HepG2 (cell line): ENCODE measurements around the gene ZNF157. TPM values are rescaled to one million over a fixed set of nuclear protein-coding genes. Genes with fewer than 3 reads are reported as not detected.

Experiments
- ATAC-seq: fragments of 200-7000 bp; cut with Tn5 transposase; 3 replicates; pipeline ENCODE4 v1.9.1; 2020; ENCODE audit warnings: mild to moderate bottlenecking, moderate library complexity
- BruUV-seq: library from RNA; stranded (reverse); fragments of 400-500 nt; replicated peaks from 2 replicates; lab custom pipeline; 2021; lab: Mats Ljungman, UMichigan
- CTCF ChIA-PET: fragments of 300-600 bp; formaldehyde crosslinking; extraction: SDS; loops from one replicate; lab custom pipeline; 2021; ENCODE audit warnings: low total read pairs, inconsistent platforms, low intra/inter-chr PET ratio; lab: Yijun Ruan, JAX
- POLR2A ChIA-PET: fragments of 350-600 bp; sonication (Branson Sonifier 250); formaldehyde crosslinking; loops from one replicate; lab custom pipeline; 2020; ENCODE audit warnings: antibody characterized with exemption, inconsistent platforms; lab: Yijun Ruan, JAX
- DNase-seq: peaks from one replicate; pipeline ENCODE4 v3.0.0-alpha.2; 2015; ENCODE audit warnings: low spot score
- FAIRE-seq: peaks from 3 replicates; lab custom pipeline; 2011; peaks lifted over from hg19 to GRCh38; lab: Jason Lieb, UNC
- H2AFZ ChIP-seq: one replicate; pipeline ENCODE4 v1.6.1; 2011; ENCODE audit warnings: low read length, inconsistent platforms
- H3K27ac ChIP-seq: fragments of 300-600 bp; 3 replicates; pipeline ENCODE4 v1.8.0; 2011; ENCODE audit warnings: mixed run types, mild to moderate bottlenecking, mixed read lengths, low read length, inconsistent platforms; ENCODE audit not compliant: insufficient read depth; ENCODE audit errors: extremely low read length
- H3K27me3 ChIP-seq, 2 experiments: fragments of 200-600 bp in 1 of 2; 2 replicates in 1 of 2; 3 replicates in 1 of 2; pipeline versions ENCODE4 v1.6.0 to v1.8.0; 2011; ENCODE audit warnings: low read length in 2 of 2, mild to moderate bottlenecking in 2 of 2, moderate library complexity in 2 of 2, inconsistent platforms in 1 of 2; ENCODE audit not compliant: insufficient read depth in 2 of 2, control insufficient read depth in 1 of 2
- H3K36me3 ChIP-seq, 2 experiments: fragments of 200-600 bp in 1 of 2; replicated peaks in 1 of 2; 2 replicates in 1 of 2; 3 replicates in 1 of 2; pipeline versions ENCODE4 v1.5.1 to v1.8.0; 2011; ENCODE audit warnings: low read length in 2 of 2, inconsistent platforms in 1 of 2; ENCODE audit not compliant: insufficient read depth in 2 of 2, control insufficient read depth in 1 of 2
- H3K4me1 ChIP-seq: 2 replicates; pipeline ENCODE4 v1.5.1; 2012; ENCODE audit warnings: low read length, inconsistent platforms; ENCODE audit not compliant: insufficient read depth
- H3K4me2 ChIP-seq: 2 replicates; pipeline ENCODE4 v1.6.0; 2011; ENCODE audit warnings: low read depth, low read length, inconsistent platforms
- H3K4me3 ChIP-seq, 3 experiments: fragments of 200-600 bp in 1 of 3; sonication (generic), shearing (Covaris generic) in 1 of 3; replicated peaks in 1 of 3; 2 replicates each; pipeline ENCODE4 v1.5.1; 2011 to 2016; ENCODE audit warnings: low read length in 3 of 3, inconsistent platforms in 2 of 3, low read depth in 2 of 3, mild to moderate bottlenecking in 2 of 3, control low read depth in 1 of 3, mixed read lengths in 1 of 3; ENCODE audit not compliant: insufficient read depth in 1 of 3
- H3K79me2 ChIP-seq: one replicate; pipeline ENCODE4 v1.6.1; 2011; ENCODE audit warnings: low read length, inconsistent platforms; ENCODE audit not compliant: insufficient read depth
- H3K9ac ChIP-seq: 2 replicates; pipeline ENCODE4 v1.6.0; 2011; ENCODE audit warnings: mild to moderate bottlenecking, low read depth, low read length, inconsistent platforms; ENCODE audit not compliant: insufficient read depth
- H3K9me3 ChIP-seq: 2 replicates; pipeline ENCODE4 v1.5.1; 2012; ENCODE audit warnings: mild to moderate bottlenecking, low read length
- H4K20me1 ChIP-seq: 2 replicates; pipeline ENCODE4 v1.6.0; 2011; ENCODE audit warnings: inconsistent platforms, mild to moderate bottlenecking, low read length, moderate library complexity; ENCODE audit not compliant: insufficient read depth
- CREB1 ChIP-seq, 2 experiments: fragments of 450-650 bp in 1 of 2; IDR thresholded peaks; 2 replicates each; pipeline ENCODE4 v1.6.1; 2016 to 2017; ENCODE audit warnings: control low read depth in 1 of 2, mild to moderate bottlenecking in 1 of 2, missing compliant biosample characterization in 1 of 2, missing genetic modification characterization in 1 of 2
- HNF4A ChIP-seq: sonication (generic); formaldehyde crosslinking; IDR thresholded peaks from 2 replicates; pipeline ENCODE4 v1.4.0; 2020; ENCODE audit warnings: missing genetic modification reagents
- IRF2 ChIP-seq: IDR thresholded peaks from 2 replicates; pipeline ENCODE4 v1.6.1; 2018; ENCODE audit warnings: missing genetic modification reagents, missing compliant biosample characterization
- JDP2 ChIP-seq: sonication (generic); formaldehyde crosslinking; IDR thresholded peaks from 2 replicates; pipeline ENCODE4 v1.8.1; 2022; ENCODE audit warnings: missing genetic modification reagents, borderline replicate concordance
- MEF2D ChIP-seq: sonication (generic); formaldehyde crosslinking; IDR thresholded peaks from 2 replicates; pipeline ENCODE4 v1.5.1; 2020; ENCODE audit warnings: mild to moderate bottlenecking, missing genetic modification reagents
- MTA1 ChIP-seq: sonication (generic); formaldehyde crosslinking; IDR thresholded peaks from 2 replicates; pipeline ENCODE4 v1.4.0; 2020; ENCODE audit warnings: missing genetic modification reagents, mild to moderate bottlenecking, borderline replicate concordance
- PHF21A ChIP-seq: sonication (generic); formaldehyde crosslinking; IDR thresholded peaks from 2 replicates; pipeline ENCODE4 v1.5.0; 2020; ENCODE audit warnings: mild to moderate bottlenecking, missing genetic modification reagents
- RFX5 ChIP-seq: IDR thresholded peaks from 2 replicates; pipeline ENCODE4 v1.6.1; 2011; ENCODE audit warnings: low read depth, low read length, improper control_type of control experiment
- RFXANK ChIP-seq: IDR thresholded peaks from 2 replicates; pipeline ENCODE4 v1.6.1; 2016
- RFXAP ChIP-seq: sonication (generic); formaldehyde crosslinking; IDR thresholded peaks from 2 replicates; pipeline ENCODE4 v1.4.0; 2020; ENCODE audit warnings: missing genetic modification reagents, borderline replicate concordance
- STAG1 ChIP-seq: sonication (generic); formaldehyde crosslinking; IDR thresholded peaks from 2 replicates; pipeline ENCODE4 v1.4.0; 2020; ENCODE audit warnings: missing genetic modification reagents
- TRIM22 ChIP-seq: fragments of 450-650 bp; IDR thresholded peaks from 2 replicates; pipeline ENCODE4 v1.6.1; 2017
- ZBTB7A ChIP-seq: sonication (generic); formaldehyde crosslinking; IDR thresholded peaks from 2 replicates; pipeline ENCODE4 v1.8.0; 2022; ENCODE audit warnings: mild to moderate bottlenecking, missing genetic modification reagents
- ZFP37 ChIP-seq: sonication (generic); formaldehyde crosslinking; IDR thresholded peaks from 2 replicates; pipeline ENCODE4 v1.4.0; 2020; ENCODE audit warnings: missing genetic modification reagents, borderline replicate concordance
- ZNF512B ChIP-seq: sonication (generic); formaldehyde crosslinking; IDR thresholded peaks from 2 replicates; pipeline ENCODE4 v1.5.1; 2020; ENCODE audit warnings: missing genetic modification reagents, mild to moderate bottlenecking, borderline replicate concordance
- WGBS: methylation state at CpG from one replicate; pipeline ENCODE4 v1.1.6; 2017; ENCODE audit warnings: low lambda C conversion rate; 5-methylcytosine and 5-hydroxymethylcytosine counted together
- in situ Hi-C: cut with HindIII; loops from 2 replicates; pipeline ENCODE4 v1.10.0; 2017; ENCODE audit warnings: low pct_unique_long_range_greater_than_20kb; ENCODE audit not compliant: extremely low pct_ligation_motif_present
- intact Hi-C: fragments of 100-400 bp; cut with micrococcal nuclease; formaldehyde crosslinking; loops from one replicate; pipeline ENCODE4 v1.10.0; 2022; ENCODE audit not compliant: unreplicated experiment
- polyA plus RNA-seq, 8 experiments: library from polyadenylated mRNA; depleted of rRNA in 3 of 8; stranded (reverse) in 7 of 8; unstranded in 1 of 8; fragments of >200 nt; fragmentation: Illumina TruSeq in 4 of 8; extraction: Trizol in 4 of 8; gene quantifications; 2 replicates each; pipeline versions ENCODE4 v1.2.1 to v1.2.3, GENCODE V29; 2011 to 2016; ENCODE audit warnings: low read depth in 4 of 8, missing spikeins in 1 of 8, mixed read lengths in 1 of 8; ENCODE audit not compliant: insufficient read depth in 1 of 8
- total RNA-seq, 5 experiments: library from RNA; depleted of rRNA; stranded (reverse); fragments of >200 nt; fragmentation: Illumina TruSeq; extraction: Trizol; gene quantifications; 2 replicates each; pipeline ENCODE4 v1.2.3, GENCODE V29; 2016; ENCODE audit warnings: low read depth in 1 of 5
- TF ChIP-seq, protein P1 (sequence below): IDR thresholded peaks from 2 replicates; pipeline ENCODE4 v1.6.1; 2016; ENCODE audit warnings: control low read depth
- TF ChIP-seq, protein P2 (sequence below): sonication (generic); formaldehyde crosslinking; IDR thresholded peaks from 2 replicates; pipeline ENCODE4 v1.5.0; 2020; ENCODE audit warnings: mild to moderate bottlenecking, missing genetic modification reagents, moderate library complexity

Gene ZNF157
- total and polyA plus RNA-seq, 2 of the 13 experiments (the other 11 are each of a cell fraction or from before 2014, with no cell fraction given), result not detected

DNA sequence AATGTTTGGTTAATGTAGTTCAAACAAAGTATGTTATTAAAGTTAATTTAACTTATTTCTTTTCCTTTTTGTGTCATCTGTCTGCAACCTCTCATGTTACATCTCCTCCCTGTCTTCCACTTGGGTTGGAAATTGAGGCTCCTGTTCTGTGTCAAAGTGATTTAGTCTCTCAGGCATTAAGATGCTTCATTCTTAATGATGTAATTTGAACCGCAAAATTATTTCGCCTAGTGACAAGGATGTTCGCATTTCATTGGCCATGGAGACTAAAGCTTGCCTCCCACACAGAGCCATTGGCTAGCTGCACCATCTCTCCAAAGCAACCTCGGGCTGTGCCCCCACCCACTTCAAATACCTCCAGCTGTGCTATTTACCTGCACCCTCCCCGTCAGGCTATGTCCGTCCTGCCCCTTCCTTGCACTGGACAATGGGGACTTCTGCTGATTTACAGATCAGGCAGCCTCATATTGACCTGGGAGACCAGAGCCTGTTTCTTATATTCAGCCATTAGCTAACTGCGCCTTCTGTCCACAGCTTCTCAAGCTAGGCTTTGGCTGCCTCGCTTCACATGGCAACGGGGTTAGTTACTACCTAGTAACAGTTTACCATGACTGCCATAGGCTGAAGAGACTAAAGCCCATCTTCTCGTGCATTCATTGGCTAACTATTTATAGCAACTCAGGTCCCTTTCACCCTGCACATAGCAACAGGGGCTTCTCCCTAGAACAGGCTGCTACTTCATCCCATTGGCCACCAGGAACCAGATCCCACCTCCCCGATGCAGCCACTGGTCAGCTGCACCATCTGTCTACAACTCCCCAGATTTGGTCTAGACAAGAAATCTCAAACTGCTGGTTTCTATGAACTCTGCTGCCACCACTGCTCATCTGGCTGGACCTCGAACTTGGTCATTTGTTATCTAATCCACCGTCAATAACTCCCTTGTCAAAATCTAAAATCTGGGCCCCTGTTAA is 8.6 kb upstream of the ZNF157 start:
- ATAC-seq (peak; percentile 98), DNase-seq (peak; percentile 67), FAIRE-seq (peak; percentile 94)
- Histone ChIP-seq H3K4me1 (peaks cover 18% of the 10 kb centered on the region), H3K36me3 (no peaks in the 10 kb centered on the region), H3K4me3 (no peak overlapping the region), H3K4me2 (peak overlapping the region; percentile 65), H3K9ac (no peak overlapping the region), H3K79me2 (no peaks in the 10 kb centered on the region), H4K20me1 (no peaks in the 10 kb centered on the region), H3K27me3 (no peaks in the 10 kb centered on the region), H3K9me3 (no peaks in the 10 kb centered on the region), H3K27ac (peak overlapping the region; percentile 61), H2AFZ (no peak overlapping the region)
- in situ Hi-C loops (no loop called here), intact Hi-C loops (no loop called here)
- 30% methylated on average over 12 of the region's 13 CpGs for WGBS
- CTCF ChIA-PET, result no interaction called here
- POLR2A ChIA-PET, result no interaction called here
- no TSS peak for BruUV-seq
- TF ChIP-seq STAG1 (CRISPR knock-in tag), result peak; percentile 42
- peak; percentile 97 for TF ChIP-seq MEF2D (CRISPR knock-in tag)
- TF ChIP-seq PHF21A (CRISPR knock-in tag), result 0 out of 2 replicates have a peak, but pooled peaks have one; percentile 29
- TF ChIP-seq, protein P1, sequence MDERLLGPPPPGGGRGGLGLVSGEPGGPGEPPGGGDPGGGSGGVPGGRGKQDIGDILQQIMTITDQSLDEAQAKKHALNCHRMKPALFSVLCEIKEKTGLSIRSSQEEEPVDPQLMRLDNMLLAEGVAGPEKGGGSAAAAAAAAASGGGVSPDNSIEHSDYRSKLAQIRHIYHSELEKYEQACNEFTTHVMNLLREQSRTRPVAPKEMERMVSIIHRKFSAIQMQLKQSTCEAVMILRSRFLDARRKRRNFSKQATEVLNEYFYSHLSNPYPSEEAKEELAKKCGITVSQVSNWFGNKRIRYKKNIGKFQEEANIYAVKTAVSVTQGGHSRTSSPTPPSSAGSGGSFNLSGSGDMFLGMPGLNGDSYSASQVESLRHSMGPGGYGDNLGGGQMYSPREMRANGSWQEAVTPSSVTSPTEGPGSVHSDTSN, result peak; percentile 76
- TF ChIP-seq MTA1 (CRISPR knock-in tag), result no peak
- no peak for TF ChIP-seq ZFP37 (CRISPR knock-in tag)
- TF ChIP-seq JDP2 (CRISPR knock-in tag), result no peak
- no peak for TF ChIP-seq ZNF512B (CRISPR knock-in tag)
- peak; percentile 97 for TF ChIP-seq RFX5
- TF ChIP-seq CREB1 (IDR thresholded peaks at IDR 0.05), result no peak
- TF ChIP-seq CREB1 (CRISPR knock-in tag; IDR thresholded peaks at IDR 0.05), result peak; percentile 54
- TF ChIP-seq TRIM22, result no peak
- TF ChIP-seq HNF4A (CRISPR knock-in tag), result no peak
- peak; percentile 99 for TF ChIP-seq RFXAP (CRISPR knock-in tag)
- TF ChIP-seq RFXANK (CRISPR knock-in tag), result peak; percentile 94
- TF ChIP-seq ZBTB7A (CRISPR knock-in tag), result no peak
- TF ChIP-seq, protein P2, sequence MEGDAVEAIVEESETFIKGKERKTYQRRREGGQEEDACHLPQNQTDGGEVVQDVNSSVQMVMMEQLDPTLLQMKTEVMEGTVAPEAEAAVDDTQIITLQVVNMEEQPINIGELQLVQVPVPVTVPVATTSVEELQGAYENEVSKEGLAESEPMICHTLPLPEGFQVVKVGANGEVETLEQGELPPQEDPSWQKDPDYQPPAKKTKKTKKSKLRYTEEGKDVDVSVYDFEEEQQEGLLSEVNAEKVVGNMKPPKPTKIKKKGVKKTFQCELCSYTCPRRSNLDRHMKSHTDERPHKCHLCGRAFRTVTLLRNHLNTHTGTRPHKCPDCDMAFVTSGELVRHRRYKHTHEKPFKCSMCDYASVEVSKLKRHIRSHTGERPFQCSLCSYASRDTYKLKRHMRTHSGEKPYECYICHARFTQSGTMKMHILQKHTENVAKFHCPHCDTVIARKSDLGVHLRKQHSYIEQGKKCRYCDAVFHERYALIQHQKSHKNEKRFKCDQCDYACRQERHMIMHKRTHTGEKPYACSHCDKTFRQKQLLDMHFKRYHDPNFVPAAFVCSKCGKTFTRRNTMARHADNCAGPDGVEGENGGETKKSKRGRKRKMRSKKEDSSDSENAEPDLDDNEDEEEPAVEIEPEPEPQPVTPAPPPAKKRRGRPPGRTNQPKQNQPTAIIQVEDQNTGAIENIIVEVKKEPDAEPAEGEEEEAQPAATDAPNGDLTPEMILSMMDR (CRISPR knock-in tag), result peak; percentile 38
- no peak for TF ChIP-seq IRF2 (CRISPR knock-in tag)
